B cell (primary cell): ENCODE results near the gene CENPA. TPM values are rescaled to one million over a fixed set of nuclear protein-coding genes. Genes with fewer than 3 reads are reported as not detected.

ENCODE experiments used
- ATAC-seq: fragments of 200-7000 bp; cut with Tn5 transposase; one replicate; pipeline ENCODE4 v1.10.0; 2021; ENCODE audit warnings: low read depth, mild to moderate bottlenecking, moderate number of reproducible peaks, moderate library complexity
- CTCF ChIA-PET: fragments of 350-600 bp; sonication (Branson Sonifier 250); formaldehyde crosslinking; loops from one replicate; lab custom pipeline; 2021; ENCODE audit warnings: antibody characterized with exemption, inconsistent platforms; lab: Charles Lee
- POLR2A ChIA-PET: fragments of 350-600 bp; sonication (Branson Sonifier 250); formaldehyde crosslinking; loops from one replicate; lab custom pipeline; 2021; ENCODE audit warnings: antibody characterized with exemption; lab: Charles Lee
- DNase-seq: peaks from one replicate; pipeline ENCODE4 v3.0.0; 2013
- H2AFZ ChIP-seq: 2 replicates; pipeline ENCODE4 v1.6.1; 2012; ENCODE audit warnings: mild to moderate bottlenecking, low read depth, low read length; ENCODE audit not compliant: insufficient read depth, poor library complexity, severe bottlenecking
- H3K27ac ChIP-seq, 2 donors: 1 replicate in 1 of 2; 2 replicates in 1 of 2; pipeline ENCODE4 v1.5.1; 2012 to 2013; ENCODE audit warnings: low read length in 2 of 2, mild to moderate bottlenecking in 2 of 2, moderate library complexity in 1 of 2
- H3K27me3 ChIP-seq, 4 experiments: fragments of 200-600 bp in 1 of 4; sonication (generic) in 1 of 4; replicated peaks in 1 of 4; 1 replicate in 2 of 4; 2 replicates in 2 of 4; pipeline versions ENCODE4 v1.6.1 to v1.7.0; 2013 to 2016; ENCODE audit warnings: low read length in 3 of 4, mild to moderate bottlenecking in 2 of 4, mixed read lengths in 1 of 4, moderate library complexity in 1 of 4; ENCODE audit not compliant: insufficient read depth in 4 of 4, control insufficient read depth in 3 of 4; ENCODE audit errors: control extremely low read depth in 1 of 4
- H3K36me3 ChIP-seq, 2 experiments: replicated peaks in 1 of 2; 1 replicate in 1 of 2; 2 replicates in 1 of 2; pipeline versions ENCODE4 v1.6.1 to v1.7.1; 2013; ENCODE audit warnings: low read length in 1 of 2; ENCODE audit not compliant: insufficient read depth in 2 of 2, control insufficient read depth in 1 of 2; ENCODE audit errors: control extremely low read depth in 1 of 2, extremely low read depth in 1 of 2
- H3K4me1 ChIP-seq, 2 donors: fragments of 200-600 bp in 1 of 2; sonication (generic) in 1 of 2; 1 replicate in 1 of 2; 2 replicates in 1 of 2; pipeline versions ENCODE4 v1.5.1 to v1.6.1; 2013 to 2017; ENCODE audit warnings: low read length in 2 of 2; ENCODE audit not compliant: control insufficient read depth in 2 of 2, insufficient read depth in 2 of 2
- H3K4me2 ChIP-seq: replicated peaks from 2 replicates; pipeline ENCODE3; 2012; ENCODE audit warnings: mild to moderate bottlenecking, low read depth, low read length; ENCODE audit not compliant: poor library complexity, severe bottlenecking
- H3K4me3 ChIP-seq, 5 experiments: fragments of 200-600 bp in 1 of 5; sonication (generic) in 1 of 5; 1 replicate in 3 of 5; 2 replicates in 2 of 5; pipeline versions ENCODE4 v1.5.1 to v1.7.0; 2011 to 2016; ENCODE audit warnings: low read length in 4 of 5, mild to moderate bottlenecking in 4 of 5, low read depth in 2 of 5, control low read depth in 1 of 5, moderate library complexity in 1 of 5; ENCODE audit not compliant: insufficient read depth in 1 of 5; ENCODE audit errors: control extremely low read depth in 1 of 5, extremely low read depth in 1 of 5
- H3K79me2 ChIP-seq: fragments of 200-600 bp; sonication (generic); one replicate; pipeline ENCODE4 v1.6.0; 2016; ENCODE audit warnings: low read length; ENCODE audit not compliant: control insufficient read depth, insufficient read depth
- H3K9ac ChIP-seq: fragments of 200-600 bp; sonication (generic); 2 replicates; pipeline ENCODE4 v1.6.1; 2017; ENCODE audit warnings: mild to moderate bottlenecking, low read length, moderate library complexity
- H3K9me3 ChIP-seq, 3 donors: one replicate each; pipeline versions ENCODE4 v1.6.1 to v1.7.1; 2013; ENCODE audit warnings: low read length in 2 of 3; ENCODE audit not compliant: control insufficient read depth in 2 of 3, insufficient read depth in 1 of 3; ENCODE audit errors: control extremely low read depth in 1 of 3
- H4K20me1 ChIP-seq: 2 replicates; pipeline ENCODE4 v1.6.0; 2012; ENCODE audit warnings: mild to moderate bottlenecking, low read length; ENCODE audit not compliant: insufficient read depth, control insufficient read depth, poor library complexity, severe bottlenecking
- H3K27ac Mint-ChIP-seq: one replicate; pipeline ENCODE4 v1.8.0; 2021; ENCODE audit warnings: mixed read lengths
- H3K27me3 Mint-ChIP-seq: one replicate; pipeline ENCODE4 v1.8.0; 2021; ENCODE audit warnings: mixed read lengths
- H3K4me1 Mint-ChIP-seq: one replicate; pipeline ENCODE4 v1.8.0; 2021; ENCODE audit warnings: mixed read lengths
- H3K4me3 Mint-ChIP-seq: one replicate; pipeline ENCODE4 v1.8.0; 2021; ENCODE audit warnings: mixed read lengths
- H3K9me3 Mint-ChIP-seq: one replicate; pipeline ENCODE4 v1.8.0; 2022; ENCODE audit warnings: mixed read lengths; ENCODE audit not compliant: insufficient read depth
- CTCF ChIP-seq: fragments of 200-600 bp; IDR thresholded peaks from one replicate; pipeline ENCODE4 v1.8.0; 2022; ENCODE audit warnings: antibody characterized with exemption, mild to moderate bottlenecking
- EZH2 ChIP-seq: IDR thresholded peaks from 2 replicates; pipeline ENCODE4 v1.6.1; 2012; ENCODE audit warnings: borderline replicate concordance, low read depth, mild to moderate bottlenecking, moderate library complexity, low read length; ENCODE audit not compliant: insufficient read depth, poor library complexity, severe bottlenecking
- WGBS: methylation state at CpG from one replicate; pipeline ENCODE4 v1.1.5; 2013; ENCODE audit warnings: missing lambda C conversion rate; ENCODE audit not compliant: insufficient coverage; 5-methylcytosine and 5-hydroxymethylcytosine counted together
- intact Hi-C: fragments of 100-400 bp; cut with micrococcal nuclease; formaldehyde crosslinking; loops from one replicate; pipeline ENCODE4 v1.10.0; 2022
- polyA plus RNA-seq: library from polyadenylated mRNA; depleted of rRNA; stranded (reverse); fragments of >200 nt; gene quantifications from 2 replicates; pipeline ENCODE4 v1.2.3, GENCODE V29; 2012
- total RNA-seq, 2 donors: library from RNA; stranded (reverse); fragments of 120-200 nt in 1 of 2; gene quantifications; 1 replicate in 1 of 2; 2 replicates in 1 of 2; pipeline versions ENCODE4 v1.2.3 to v1.2.4, GENCODE V29; 2013 to 2022

The CENPA gene
- total and polyA plus RNA-seq, 2 donors (not counting 1 experiment from before 2014, with no cell fraction given): 0.10 TPM; not detected in 1

GRCh38 chr2:26820932-26821331 is 35.1 kb downstream of the CENPA start:
- DNase-seq: no peak
- Histone ChIP-seq H3K79me2 (no peaks in the 10 kb centered on the region), H4K20me1 (no peaks in the 10 kb centered on the region), H3K4me3 (no peak overlapping the region), H3K4me1 (no peaks in the 10 kb centered on the region), H3K27ac (no peak overlapping the region), H3K36me3 (no peaks in the 10 kb centered on the region), H3K4me2 (no peak overlapping the region), H3K9ac (no peak overlapping the region), H2AFZ (no peak overlapping the region), H3K9me3 (no peaks in the 10 kb centered on the region), H3K27me3 (peaks cover 0 to 7% (median 2%) of the 10 kb centered on the region in 4 experiments)
- H3K27ac Mint-ChIP-seq: no peak overlapping the region
- H3K4me1 Mint-ChIP-seq: no peaks in the 10 kb centered on the region
- H3K4me3 Mint-ChIP-seq: no peak overlapping the region
- WGBS: 84% methylated on average over 3 of the region's 7 CpGs
- H3K27me3 Mint-ChIP-seq: peaks cover 25% of the 10 kb centered on the region
- no peak for ATAC-seq
- POLR2A ChIA-PET: no interaction called here
- intact Hi-C loops: no loop called here
- CTCF ChIA-PET: no interaction called here
- H3K9me3 Mint-ChIP-seq: no peaks in the 10 kb centered on the region
- TF ChIP-seq EZH2: no peak
- no peak for TF ChIP-seq CTCF

GRCh38 chr2:26822877-26823276 is 37.0 kb downstream of the CENPA start:
- Histone ChIP-seq H3K27ac (no peak overlapping the region), H3K9me3 (no peaks in the 10 kb centered on the region), H3K27me3 (no peaks in the 10 kb centered on the region), H3K4me1 (no peaks in the 10 kb centered on the region), H4K20me1 (no peaks in the 10 kb centered on the region), H2AFZ (no peak overlapping the region), H3K36me3 (no peaks in the 10 kb centered on the region), H3K4me2 (no peak overlapping the region), H3K79me2 (no peaks in the 10 kb centered on the region), H3K9ac (no peak overlapping the region), H3K4me3 (no peak overlapping the region)
- TF ChIP-seq EZH2 (no peak), CTCF (no peak)
- H3K4me1 Mint-ChIP-seq: no peaks in the 10 kb centered on the region
- no peak overlapping the region for H3K4me3 Mint-ChIP-seq
- DNase-seq (no peak), ATAC-seq (no peak)
- intact Hi-C loops: no loop called here
- H3K27ac Mint-ChIP-seq: no peak overlapping the region
- POLR2A ChIA-PET: no interaction called here
- peaks cover 26% of the 10 kb centered on the region for H3K27me3 Mint-ChIP-seq
- no peaks in the 10 kb centered on the region for H3K9me3 Mint-ChIP-seq
- WGBS: 69% methylated on average over 3 of the region's 6 CpGs
- CTCF ChIA-PET: interaction anchor here (2.0 kb wide), 1 partner anchor 23 kb away, joined by 7 read pairs; no protein-coding TSS in a partner anchor
